ENCODE data around the gene OR2W1.

Gene OR2W1, protein sequence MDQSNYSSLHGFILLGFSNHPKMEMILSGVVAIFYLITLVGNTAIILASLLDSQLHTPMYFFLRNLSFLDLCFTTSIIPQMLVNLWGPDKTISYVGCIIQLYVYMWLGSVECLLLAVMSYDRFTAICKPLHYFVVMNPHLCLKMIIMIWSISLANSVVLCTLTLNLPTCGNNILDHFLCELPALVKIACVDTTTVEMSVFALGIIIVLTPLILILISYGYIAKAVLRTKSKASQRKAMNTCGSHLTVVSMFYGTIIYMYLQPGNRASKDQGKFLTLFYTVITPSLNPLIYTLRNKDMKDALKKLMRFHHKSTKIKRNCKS

DNA sequence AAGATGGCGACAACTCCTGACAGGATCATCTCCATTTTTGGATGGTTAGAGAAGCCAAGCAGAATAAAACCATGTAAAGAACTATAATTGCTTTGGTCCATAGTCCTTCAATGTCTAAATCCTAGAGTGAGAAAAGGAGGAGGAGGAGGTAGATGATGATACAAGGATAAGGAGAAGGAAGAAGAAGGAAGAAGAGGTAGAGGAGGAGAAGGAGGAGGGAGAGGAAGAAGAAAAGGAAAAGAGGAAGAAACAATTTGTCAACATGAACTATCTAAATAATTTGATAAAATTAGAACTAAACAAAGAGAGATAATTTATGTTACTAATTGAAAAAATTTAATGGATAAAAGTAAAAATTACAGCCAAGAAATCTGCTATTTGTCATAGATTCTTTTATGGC lies at the start of gene OR2W1:
Gene OR2W1, minus strand, starts transcription at position 101 of the 400 bp plus-strand sequence. Its CDS starts 0 bp downstream, at position 101.
- DNase-seq (ENCODE audit: insufficient read length, low spot score), result no peak
- no peak for FAIRE-seq
- no peak for TF ChIP-seq POLR2A (IDR thresholded peaks at IDR 0.05; ENCODE audit: low read depth, low read length)

DNA sequence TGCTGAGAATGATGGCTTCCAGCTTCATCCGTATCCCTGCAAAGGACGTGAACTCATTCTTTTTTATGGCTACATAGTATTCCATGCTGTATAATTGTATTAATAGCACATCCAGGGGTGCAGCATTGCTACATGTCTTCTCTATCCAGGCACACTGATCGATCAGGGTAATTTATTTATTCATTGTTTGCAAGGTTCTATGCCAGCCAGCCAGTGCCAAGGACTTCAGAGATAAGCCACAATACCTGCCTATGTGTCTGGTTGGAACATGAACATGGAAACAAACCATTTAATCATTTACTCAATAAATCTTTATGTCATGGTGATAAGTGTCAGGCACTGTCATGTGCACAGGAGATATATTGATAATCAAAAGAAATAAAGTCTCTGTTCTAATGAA lies 48.0 kb upstream of the OR2W1 start:
- no peak for DNase-seq (ENCODE audit: insufficient read length, low spot score)
- FAIRE-seq, result no peak
- TF ChIP-seq POLR2A (IDR thresholded peaks at IDR 0.05; ENCODE audit: low read depth, low read length), result no peak

GRCh38 chr6:29087213-29087612 lies 42.2 kb upstream of the OR2W1 start, which contains the start of gene OR2B3:
Gene OR2B3, minus strand, starts transcription at chr6:29087313. Its CDS starts 65 bp downstream, at chr6:29087248.
- no peak for TF ChIP-seq POLR2A (IDR thresholded peaks at IDR 0.05; ENCODE audit: low read depth, low read length)
- FAIRE-seq (no peak), DNase-seq (ENCODE audit: insufficient read length, low spot score) (no peak)

DNA sequence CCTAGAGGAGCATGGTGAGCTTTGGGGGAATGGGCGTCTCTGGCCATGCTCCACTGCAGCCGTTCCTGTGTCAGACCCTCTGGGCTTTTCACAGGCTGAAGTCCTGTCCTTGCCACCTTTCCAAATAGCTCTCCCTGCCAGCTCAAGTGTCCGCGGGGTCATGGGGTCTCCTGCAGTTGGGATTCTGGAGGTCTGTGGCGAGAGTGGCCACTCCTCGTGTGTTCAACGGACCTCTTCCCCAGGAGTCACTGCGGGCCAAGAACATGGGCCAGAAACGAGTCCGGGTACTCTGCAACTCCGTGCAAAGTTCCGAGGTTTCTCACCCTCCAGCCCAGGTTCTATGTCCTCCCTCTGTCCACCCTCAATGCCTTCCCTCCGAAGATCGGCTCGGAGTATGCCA lies 37.5 kb upstream of the OR2W1 start:
- no peak for DNase-seq (ENCODE audit: insufficient read length, low spot score)
- no peak for TF ChIP-seq POLR2A (IDR thresholded peaks at IDR 0.05; ENCODE audit: low read depth, low read length)
- no peak for FAIRE-seq

- DNase-seq (ENCODE audit: insufficient read length, low spot score), result no peak
- no peak for TF ChIP-seq POLR2A (IDR thresholded peaks at IDR 0.05; ENCODE audit: low read depth, low read length)
- FAIRE-seq, result no peak
These were observed 36.3 kb upstream of the OR2W1 start for GRCh38 chr6:29081312-29081711.

GRCh38 chr6:29079203-29079602 lies 34.2 kb upstream of the OR2W1 start:
- no peak for FAIRE-seq
- DNase-seq (ENCODE audit: insufficient read length, low spot score), result no peak
- TF ChIP-seq POLR2A (IDR thresholded peaks at IDR 0.05; ENCODE audit: low read depth, low read length), result no peak

DNA sequence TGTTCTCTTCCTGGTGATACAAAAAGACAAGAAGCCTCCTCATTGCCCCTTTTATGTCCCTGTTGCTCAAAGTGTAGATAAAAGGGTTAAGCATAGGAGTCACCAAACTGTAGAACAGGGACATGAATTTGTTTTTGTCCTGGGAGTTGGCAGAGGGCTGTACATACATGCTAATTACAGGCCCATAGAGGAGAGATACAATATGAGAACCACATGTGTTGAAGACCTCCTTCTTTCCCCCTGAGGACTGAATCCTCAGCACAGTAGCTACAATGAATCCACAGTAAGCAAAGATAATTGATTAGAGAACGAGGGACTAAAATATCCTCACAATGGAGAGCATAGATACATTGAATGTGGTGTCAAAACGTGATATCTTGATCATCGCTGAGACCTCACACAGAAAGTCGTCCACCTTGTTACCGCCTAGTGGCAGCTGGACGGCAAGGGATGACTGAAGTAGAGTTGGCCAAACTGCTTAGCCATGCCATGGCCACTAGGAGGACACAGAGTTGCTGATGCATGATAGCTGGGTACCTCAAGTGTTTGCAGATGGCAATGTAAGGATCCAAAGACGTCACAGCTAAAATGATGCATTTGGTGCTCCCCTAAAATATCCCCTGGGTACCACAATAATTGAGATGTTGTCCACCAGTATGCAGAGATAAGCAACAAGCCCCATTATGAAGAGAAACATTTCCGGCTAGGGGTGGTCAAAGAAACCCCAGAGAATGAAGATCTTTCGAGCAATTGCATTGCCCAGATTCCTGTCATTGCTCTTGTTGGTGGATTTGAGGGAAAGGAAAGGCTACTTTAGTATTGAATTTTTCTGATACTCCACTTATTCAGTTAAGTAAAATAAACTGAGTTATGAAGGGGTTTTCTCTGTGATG lies 27.1 kb upstream of the OR2W1 start:
- TF ChIP-seq POLR2A (IDR thresholded peaks at IDR 0.05; ENCODE audit: low read depth, low read length), result no peak
- FAIRE-seq (peak; percentile 94), DNase-seq (ENCODE audit: insufficient read length, low spot score) (peak; percentile 12)

- no peak for TF ChIP-seq POLR2A (IDR thresholded peaks at IDR 0.05; ENCODE audit: low read depth, low read length)
- DNase-seq (ENCODE audit: insufficient read length, low spot score) (no peak), FAIRE-seq (no peak)
These were observed 6.7 kb upstream of the OR2W1 start for GRCh38 chr6:29051680-29052079.

DNA sequence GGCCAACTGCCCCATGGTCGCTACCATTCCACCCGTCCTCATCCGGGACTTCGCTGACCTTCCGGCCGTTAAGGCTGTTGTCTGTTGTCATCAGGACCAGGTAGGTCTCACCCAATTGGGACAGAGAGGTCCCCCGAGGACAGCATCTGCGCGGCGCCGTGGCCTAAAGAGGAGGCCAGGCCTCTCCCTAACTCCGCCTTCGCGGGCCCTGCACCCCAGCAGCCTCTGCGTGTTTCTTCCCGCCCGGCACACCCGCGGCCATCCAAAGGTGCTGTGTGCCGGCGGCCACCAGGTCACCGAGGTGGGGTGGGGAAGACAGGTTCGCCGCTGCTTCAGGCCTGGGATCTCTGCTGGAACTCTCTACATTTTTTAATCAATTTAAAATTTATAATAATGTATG lies 9.0 kb downstream of the OR2W1 start:
- FAIRE-seq (no peak), DNase-seq (ENCODE audit: insufficient read length, low spot score) (no peak)
- no peak for TF ChIP-seq POLR2A (IDR thresholded peaks at IDR 0.05; ENCODE audit: low read depth, low read length)

DNA sequence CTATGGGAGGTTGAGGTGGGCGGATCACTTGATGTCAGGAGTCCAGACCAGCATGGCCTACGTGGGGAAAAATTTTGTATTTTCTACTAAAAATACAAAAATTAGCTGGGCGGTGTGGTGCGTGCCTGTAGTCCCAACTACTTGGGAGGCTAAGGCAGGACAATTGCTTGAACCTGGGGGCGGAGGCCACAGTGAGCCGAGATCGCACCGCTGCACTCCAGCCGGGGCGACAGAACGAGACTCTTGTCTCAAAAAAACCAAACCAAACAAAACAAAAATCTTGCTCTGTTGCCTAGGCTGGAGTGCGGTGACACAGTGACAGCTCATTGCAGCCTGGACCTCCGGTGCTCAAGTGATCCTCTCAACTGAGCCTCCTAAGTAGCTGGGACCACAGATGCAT lies 16.2 kb downstream of the OR2W1 start:
- FAIRE-seq, result no peak
- DNase-seq (ENCODE audit: insufficient read length, low spot score), result no peak
- no peak for TF ChIP-seq POLR2A (IDR thresholded peaks at IDR 0.05; ENCODE audit: low read depth, low read length)

DNA sequence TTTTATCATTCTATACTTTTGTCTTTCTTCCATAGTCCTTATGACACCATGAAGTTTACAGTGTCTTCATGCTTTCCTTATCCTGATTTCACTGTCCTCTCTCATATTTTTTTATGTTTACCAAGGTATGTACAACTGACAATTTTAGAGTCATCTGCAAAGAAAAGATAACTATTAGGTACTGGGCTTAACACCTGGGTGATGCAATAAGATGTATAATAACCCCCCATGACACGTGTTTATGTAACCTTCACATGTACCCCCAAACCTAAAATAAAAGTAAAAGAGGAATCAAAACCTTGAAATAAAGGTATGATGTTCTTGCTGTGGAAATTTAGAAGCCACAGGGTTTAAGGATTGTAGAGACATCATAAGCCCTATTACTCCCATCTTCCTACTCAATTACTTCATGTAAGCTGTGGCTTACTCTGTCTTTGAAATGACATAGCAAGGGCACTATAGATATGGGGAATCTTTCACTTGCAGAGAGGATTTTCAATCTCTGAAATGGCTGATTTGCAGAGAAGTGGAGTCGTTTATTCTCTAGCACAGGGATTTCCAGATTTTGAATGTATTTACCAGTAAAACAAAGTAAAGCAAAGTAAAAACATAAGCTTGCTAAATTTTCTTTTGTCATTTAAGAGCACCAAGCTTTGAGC lies 18.9 kb downstream of the OR2W1 start:
- DNase-seq (ENCODE audit: insufficient read length, low spot score), result no peak
- TF ChIP-seq POLR2A (IDR thresholded peaks at IDR 0.05; ENCODE audit: low read depth, low read length), result no peak
- no peak for FAIRE-seq

GRCh38 chr6:29021434-29021833 lies 23.5 kb downstream of the OR2W1 start:
- TF ChIP-seq POLR2A (IDR thresholded peaks at IDR 0.05; ENCODE audit: low read depth, low read length), result no peak
- no peak for FAIRE-seq
- DNase-seq (ENCODE audit: insufficient read length, low spot score), result no peak

- FAIRE-seq (no peak), DNase-seq (ENCODE audit: insufficient read length, low spot score) (no peak)
- no peak for TF ChIP-seq POLR2A (IDR thresholded peaks at IDR 0.05; ENCODE audit: low read depth, low read length)
These were observed 25.3 kb downstream of the OR2W1 start for GRCh38 chr6:29019629-29020028.

GRCh38 chr6:29017428-29017802 lies 27.6 kb downstream of the OR2W1 start:
- DNase-seq (ENCODE audit: insufficient read length, low spot score) (no peak), FAIRE-seq (no peak)
- TF ChIP-seq POLR2A (IDR thresholded peaks at IDR 0.05; ENCODE audit: low read depth, low read length), result no peak

All from H54 (cell line).